Suprapubic skin (tissue), 3 donors: ENCODE data around the gene PDE11A.

ENCODE experiments used
- POLR2AphosphoS5 ChIP-seq, 3 donors: sonication (generic); formaldehyde crosslinking; IDR thresholded peaks; one replicate each; pipeline ENCODE4 v1.6.1; 2017; ENCODE audit warnings: antibody characterized with exemption in 3 of 3
- TF ChIP-seq, protein P1 (sequence below), 2 donors: fragments of 200-600 bp in 1 of 2; fragments of 450-650 bp in 1 of 2; sonication (generic) in 1 of 2; IDR thresholded peaks; one replicate each; pipeline ENCODE4 v1.5.1; 2016 to 2019; ENCODE audit warnings: antibody characterized with exemption in 2 of 2, mild to moderate bottlenecking in 1 of 2, moderate library complexity in 1 of 2

DNA sequence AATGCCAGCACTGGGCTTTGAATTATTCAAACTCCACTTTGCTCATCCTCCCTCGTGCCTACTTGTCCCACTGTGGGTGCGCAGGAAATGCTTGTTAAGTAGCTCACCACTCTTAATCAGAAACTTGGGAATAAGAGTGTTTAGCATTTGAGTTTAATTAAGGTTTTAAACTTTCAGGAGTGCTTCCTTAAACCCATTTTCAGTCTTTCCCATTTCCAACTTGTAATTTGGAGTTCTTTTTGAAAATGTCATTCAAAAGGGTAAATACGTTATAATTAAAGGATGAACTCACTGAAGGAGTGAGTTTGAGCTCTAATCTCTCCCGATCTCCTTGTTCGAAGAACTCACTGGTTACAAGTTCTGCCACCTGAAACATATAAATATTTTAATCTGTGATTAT lies 403.4 kb downstream of the PDE11A start:
- TF ChIP-seq, protein P1, sequence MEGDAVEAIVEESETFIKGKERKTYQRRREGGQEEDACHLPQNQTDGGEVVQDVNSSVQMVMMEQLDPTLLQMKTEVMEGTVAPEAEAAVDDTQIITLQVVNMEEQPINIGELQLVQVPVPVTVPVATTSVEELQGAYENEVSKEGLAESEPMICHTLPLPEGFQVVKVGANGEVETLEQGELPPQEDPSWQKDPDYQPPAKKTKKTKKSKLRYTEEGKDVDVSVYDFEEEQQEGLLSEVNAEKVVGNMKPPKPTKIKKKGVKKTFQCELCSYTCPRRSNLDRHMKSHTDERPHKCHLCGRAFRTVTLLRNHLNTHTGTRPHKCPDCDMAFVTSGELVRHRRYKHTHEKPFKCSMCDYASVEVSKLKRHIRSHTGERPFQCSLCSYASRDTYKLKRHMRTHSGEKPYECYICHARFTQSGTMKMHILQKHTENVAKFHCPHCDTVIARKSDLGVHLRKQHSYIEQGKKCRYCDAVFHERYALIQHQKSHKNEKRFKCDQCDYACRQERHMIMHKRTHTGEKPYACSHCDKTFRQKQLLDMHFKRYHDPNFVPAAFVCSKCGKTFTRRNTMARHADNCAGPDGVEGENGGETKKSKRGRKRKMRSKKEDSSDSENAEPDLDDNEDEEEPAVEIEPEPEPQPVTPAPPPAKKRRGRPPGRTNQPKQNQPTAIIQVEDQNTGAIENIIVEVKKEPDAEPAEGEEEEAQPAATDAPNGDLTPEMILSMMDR (IDR thresholded peaks at IDR 0.05) = no peak
- no peak for TF ChIP-seq POLR2AphosphoS5 (IDR thresholded peaks at IDR 0.05)
